Measurements from ENCODE around the gene ACKR1. TPM values are rescaled to one million over a fixed set of nuclear protein-coding genes. Genes with fewer than 3 reads are reported as not detected.

The ACKR1 gene
- polyA plus RNA-seq, 1 donor = 6.5 TPM

- DNase-seq = no peak
These were observed 16.9 kb upstream of the ACKR1 start for GRCh38 chr1:159187647-159188374.

- peak; percentile 62 for DNase-seq
These were observed 16.3 kb upstream of the ACKR1 start for GRCh38 chr1:159188375-159188788.

DNA sequence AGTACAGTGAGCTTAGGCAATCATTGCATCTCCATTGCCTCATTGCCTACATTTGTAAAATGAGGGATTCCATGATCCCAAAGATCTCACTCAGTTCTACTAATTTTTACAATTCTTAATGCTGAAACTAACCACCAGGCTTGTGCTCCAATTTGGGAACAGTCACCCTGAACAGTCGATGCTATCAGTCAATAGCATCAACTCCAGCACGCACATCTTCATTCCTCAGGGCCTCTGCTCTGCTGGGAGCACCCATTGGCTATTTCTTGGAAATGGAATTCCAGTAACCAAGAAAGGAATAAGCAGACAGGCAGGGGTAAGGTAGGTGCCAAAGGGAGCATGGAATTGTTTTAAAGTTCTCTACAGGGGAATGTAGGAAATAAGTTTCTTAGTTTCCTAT is 14.2 kb upstream of the ACKR1 start:
- no peak for DNase-seq

GRCh38 chr1:159196543-159196942 is 8.1 kb upstream of the ACKR1 start:
- DNase-seq = no peak

DNA sequence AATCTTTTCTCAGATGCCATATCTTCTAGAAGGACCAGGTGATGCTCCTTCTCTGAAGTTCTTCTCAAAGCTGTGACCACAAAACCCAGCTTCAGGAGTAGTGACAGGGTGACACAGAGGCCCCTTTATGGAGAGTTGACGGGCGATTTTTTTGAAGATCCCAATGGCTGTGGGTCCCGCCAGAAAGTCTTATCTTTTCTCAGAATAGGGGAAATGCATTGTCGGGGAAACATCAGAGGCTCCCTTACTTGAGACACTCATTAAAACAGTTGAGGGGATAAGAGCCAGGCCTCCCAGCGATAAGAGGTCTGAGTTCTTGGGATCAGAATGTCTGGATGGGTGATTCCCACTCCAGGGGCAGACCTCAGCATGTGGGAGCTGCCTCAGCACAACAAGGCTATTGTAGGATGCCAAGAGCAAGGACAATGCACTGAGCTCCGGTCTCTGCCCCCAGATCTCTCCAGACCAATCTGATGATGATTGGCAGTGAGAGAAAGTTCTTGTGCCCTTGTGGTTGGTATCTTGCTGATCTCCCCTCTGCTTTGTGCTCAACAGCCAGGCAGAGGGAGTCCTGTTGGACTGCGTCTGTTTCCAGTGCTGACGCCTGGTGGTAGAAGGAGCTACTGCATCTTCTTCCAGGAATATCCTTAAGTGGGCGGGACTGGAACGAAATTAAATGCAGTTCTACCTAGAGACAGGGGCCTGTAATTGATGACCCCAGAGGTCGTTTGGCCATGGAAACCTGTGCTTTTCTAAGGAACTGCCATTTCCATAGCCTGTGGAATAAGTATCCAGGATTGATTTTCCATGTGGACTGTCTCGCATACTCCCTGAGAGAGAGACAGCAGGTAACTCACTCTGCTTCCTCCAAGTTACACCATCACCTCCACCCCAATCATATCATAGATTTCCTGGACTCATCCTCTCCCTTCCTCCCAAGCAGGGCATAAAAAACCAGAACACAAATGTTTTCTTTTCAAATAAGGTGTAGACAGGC is 6.8 kb upstream of the ACKR1 start:
- peak; percentile 73 for DNase-seq

DNA sequence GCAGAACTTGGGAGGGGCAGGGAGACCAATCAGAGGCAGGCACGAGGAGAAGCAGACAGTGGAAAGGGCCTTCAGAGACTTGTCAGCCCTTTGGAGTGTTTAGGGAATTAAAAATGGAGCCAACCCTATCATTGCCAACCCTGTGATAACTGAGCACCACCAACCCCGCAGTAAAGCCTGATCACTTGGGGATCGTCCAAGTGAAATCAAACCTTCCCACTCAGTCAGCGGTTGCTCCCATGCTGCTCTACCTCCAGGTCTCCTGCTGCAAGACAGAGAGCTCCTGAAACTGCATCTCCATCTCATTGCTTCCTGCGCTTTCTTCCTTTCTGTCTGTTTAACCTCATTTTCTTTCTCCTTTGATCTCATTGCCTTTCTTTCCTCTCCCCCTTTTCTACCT is 4.8 kb upstream of the ACKR1 start:
- DNase-seq = no peak

DNA sequence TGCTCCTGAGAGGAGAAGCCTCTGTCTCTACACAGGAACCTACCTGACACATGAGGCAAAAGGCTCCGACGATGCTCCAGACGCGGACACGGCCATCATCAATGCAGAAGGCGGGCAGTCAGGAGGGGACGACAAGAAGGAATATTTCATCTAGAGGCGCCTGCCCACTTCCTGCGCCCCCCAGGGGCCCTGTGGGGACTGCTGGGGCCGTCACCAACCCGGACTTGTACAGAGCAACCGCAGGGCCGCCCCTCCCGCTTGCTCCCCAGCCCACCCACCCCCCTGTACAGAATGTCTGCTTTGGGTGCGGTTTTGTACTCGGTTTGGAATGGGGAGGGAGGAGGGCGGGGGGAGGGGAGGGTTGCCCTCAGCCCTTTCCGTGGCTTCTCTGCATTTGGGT is 3.9 kb upstream of the ACKR1 start:
- no peak for DNase-seq

- no peak for DNase-seq
These were observed 3.0 kb upstream of the ACKR1 start for GRCh38 chr1:159201642-159202041.

GRCh38 chr1:159203610-159204009 is 1.1 kb upstream of the ACKR1 start:
- no peak for DNase-seq

- no peak for DNase-seq
These were observed 550 bp downstream of the ACKR1 start for GRCh38 chr1:159205225-159205624.

GRCh38 chr1:159206110-159206509 is 1.4 kb downstream of the ACKR1 start:
- no peak for DNase-seq

DNA sequence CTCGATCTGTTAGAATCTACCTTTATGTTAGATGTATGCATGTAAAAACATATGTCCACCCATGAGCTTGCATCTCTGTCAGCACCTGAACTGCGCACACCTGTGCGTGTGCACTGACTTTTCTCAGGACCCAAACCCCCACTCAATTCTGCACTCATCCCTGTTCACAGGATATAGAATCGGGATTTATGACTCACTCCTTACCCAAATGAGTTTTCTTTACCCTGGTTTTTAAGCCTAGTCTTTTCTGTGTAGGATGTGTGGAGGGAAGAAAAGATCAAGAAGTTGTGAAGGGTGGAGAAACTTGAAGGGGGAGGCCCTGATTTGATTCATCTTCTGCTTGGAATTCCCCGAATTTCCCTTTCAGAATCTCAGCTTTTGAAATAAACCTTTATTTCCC is 2.4 kb downstream of the ACKR1 start:
- no peak for DNase-seq

- DNase-seq = no peak
These were observed 3.1 kb downstream of the ACKR1 start for GRCh38 chr1:159207774-159208173.

DNA sequence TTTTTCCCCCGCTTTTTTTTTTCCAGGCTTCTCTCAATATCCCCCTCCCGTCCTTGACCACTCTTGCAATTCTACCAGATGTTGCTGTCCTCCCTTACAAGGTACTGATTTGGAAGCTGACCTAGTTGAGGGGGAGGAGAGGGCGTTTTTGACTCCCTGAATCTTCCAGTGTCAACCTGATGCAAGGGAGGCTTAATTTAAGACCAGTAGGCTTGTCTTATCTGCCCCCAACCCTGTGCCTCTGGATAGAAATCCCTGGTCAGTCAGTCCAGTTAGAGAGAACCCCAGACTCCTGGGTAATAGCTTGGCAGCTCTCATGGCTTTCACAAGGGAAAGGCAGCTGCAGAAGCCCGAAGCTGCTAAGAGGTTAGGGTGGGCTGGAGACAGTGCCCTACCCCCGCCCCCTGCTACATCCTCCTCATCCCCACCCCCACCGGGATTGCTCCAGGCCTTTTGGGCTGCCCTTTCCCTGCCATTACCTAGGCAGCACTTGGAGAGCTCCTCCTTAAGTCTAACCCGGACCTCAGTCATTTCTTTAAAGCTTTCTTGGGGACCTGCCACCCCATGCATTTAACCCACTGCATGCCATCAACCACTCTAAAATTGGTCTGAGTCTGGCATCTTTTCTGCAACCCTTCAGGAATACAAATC is 3.6 kb downstream of the ACKR1 start:
- no peak for DNase-seq

GRCh38 chr1:159209061-159209460 is 4.4 kb downstream of the ACKR1 start:
- no peak for DNase-seq

- DNase-seq = no peak
These were observed 6.9 kb downstream of the ACKR1 start for GRCh38 chr1:159211331-159212136.

DNA sequence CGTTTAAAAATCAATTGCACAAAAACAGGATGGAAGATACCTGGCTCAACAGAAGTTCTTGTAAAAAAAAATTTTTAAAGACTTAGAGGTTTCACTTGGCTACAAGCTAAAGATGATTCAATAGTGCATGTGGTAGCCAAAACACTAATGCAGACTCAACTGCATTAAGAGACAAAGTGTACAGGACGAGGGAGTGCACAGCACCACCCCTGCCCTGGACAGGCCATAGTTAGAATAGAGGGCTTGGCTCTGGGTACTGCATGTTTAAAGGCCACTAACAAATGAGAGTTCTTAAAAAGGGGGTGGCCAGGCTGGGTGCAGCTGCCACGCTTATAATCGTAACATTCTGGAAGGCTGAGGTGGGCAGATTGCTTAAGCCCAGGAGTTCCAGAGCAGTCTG is 7.9 kb downstream of the ACKR1 start:
- DNase-seq = no peak

- peak; percentile 22 for DNase-seq
These were observed 9.6 kb downstream of the ACKR1 start for GRCh38 chr1:159214149-159214760.

DNA sequence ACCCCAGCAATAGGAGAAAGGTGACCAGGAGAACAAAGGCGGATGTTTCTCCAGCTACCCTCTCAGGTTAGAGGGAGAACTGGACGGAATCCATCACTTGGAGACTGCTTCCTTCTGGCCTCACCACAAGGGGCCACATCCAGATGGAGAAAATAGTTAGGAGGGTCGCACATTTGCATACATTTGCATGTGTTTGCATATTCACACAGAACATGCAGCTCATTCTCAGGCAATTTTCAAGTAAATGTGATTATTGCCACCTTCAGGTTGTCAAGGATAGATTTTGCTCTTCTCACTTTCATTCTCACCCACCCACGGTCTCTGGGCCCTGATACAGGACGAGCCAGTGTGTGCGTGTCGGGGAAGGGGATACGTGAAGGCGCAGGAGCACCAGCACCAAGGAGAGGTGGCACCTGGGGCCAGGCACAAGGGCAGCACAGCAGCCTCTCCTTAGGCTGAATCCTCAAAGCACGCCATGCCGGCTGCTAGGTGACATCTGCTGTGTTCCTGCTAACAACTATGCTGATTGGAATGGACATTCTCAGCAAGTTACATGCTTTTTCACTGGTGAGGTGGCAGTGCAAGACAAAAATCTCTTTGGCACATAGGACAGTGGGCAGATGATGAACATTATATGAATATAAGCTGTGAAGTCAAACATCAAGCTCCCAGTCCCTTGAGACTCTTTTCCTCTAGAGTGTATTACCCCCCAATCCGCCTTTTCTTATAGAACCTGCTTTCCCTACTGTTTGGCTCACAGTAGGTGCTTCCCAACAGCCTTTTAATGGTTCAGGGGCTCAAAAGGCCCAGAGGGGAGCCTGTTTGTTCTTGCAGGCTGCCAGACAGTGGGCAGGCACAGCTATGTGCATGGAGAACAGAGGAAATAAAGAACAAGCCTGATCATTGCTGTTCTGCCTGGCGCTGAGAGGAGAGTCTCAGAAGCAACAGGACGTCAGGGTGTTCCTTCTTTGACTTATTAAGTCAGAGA is 14.3 kb downstream of the ACKR1 start:
- DNase-seq = no peak

GRCh38 chr1:159222075-159222865 is 17.6 kb downstream of the ACKR1 start:
- DNase-seq = no peak

Data from hindlimb muscle (tissue), 1 donor.